MV-4-11 (cell line): ENCODE results near the gene HDAC1.
"Not testable (repeated sequence)": the region's sequence is repeated elsewhere in the genome, so short reads cannot be mapped to it uniquely, and the experiment has no call there.

Source experiments
- DNase-seq: peaks from one replicate; lab custom pipeline; 2025; lab: John Stamatoyannopoulos, UW

HDAC1 gene

DNA sequence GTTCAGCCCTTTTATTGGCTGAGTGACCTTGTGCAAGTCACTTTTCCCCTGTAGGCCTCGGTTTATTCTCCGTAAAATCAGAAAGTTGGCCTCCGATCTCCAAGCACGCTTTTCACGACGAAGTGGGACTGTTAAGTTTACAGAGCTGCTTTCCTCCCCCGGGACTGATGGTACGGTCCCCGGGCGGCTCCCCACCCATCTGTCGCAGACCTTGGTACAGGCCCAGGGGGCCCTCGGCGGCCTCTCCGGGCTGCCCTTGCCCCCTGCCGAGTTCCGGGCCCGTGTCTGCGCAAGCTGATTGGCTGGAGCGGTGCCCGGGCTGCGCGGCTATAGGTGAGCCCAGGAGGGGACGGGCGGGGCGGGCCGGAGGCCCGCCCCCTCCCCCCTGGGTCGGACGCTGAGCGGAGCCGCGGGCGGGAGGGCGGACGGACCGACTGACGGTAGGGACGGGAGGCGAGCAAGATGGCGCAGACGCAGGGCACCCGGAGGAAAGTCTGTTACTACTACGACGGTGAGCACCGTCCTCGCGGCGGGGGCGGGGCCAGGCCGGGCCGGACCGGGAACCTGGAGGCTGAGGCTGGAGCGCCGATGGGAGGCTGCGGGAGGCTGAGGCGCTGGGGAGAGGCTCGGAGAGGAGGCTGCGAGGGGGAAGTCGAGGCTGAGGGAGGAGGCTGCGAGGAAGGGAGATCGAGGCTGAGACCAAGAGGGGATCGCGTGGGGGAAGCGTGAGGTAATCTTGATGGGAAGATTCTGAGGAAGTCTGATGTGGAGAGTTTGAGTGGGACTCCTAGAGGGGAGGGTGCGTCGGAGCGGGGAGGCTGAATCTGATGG is at the start of gene HDAC1:
Gene HDAC1, plus strand, starts transcription at position 376 of the 831 bp plus-strand sequence. Its CDS starts 87 bp downstream, at position 463.
- peak; percentile 96 for DNase-seq

DNA sequence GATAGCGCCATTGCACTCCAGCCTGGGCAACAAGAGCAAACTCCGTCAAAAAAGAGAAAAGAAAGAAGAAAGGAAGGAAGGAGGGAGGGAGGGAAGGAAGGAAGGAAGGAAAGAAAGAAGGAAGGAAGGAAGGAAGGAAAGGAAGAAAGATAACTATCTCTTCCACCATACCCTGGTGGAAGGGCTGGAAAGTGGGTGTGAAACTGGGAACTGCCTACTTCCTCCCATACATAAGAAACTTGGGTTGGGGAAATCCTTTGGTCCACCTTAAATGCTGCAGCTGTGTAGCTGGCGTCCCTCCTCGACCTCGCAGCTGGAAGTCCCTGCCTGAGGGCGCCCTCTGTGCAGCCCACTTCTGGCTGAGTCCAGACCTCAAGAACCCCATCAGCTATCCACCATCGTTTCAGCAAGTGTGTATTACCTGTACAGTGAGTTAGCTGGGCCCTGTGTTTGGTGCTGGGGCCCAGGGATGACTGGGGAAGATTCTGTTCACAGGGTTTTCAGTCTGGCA is 49.5 kb upstream of the HDAC1 start:
- DNase-seq = peak; percentile 65

DNA sequence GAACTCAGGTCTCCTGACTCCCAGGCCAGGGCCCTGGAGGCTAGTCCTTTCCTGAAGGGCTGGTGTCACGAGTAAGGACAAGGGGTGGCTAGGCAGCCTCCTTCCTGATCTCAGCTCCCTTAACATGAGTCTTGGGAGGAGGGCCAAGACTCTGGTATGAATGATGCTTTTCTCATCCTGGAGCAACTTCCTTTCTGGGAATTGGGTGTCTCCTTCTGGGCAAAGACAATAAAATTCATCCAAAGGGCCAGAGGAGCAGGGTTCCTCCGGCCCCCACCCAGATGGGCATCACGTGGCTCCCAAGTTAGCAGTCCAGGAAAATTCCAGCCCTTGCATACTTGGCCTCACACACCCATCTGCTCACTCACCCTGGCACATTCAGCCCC is 45.0 kb upstream of the HDAC1 start, which contains the start of gene FAM167B:
Gene FAM167B, plus strand, starts transcription at position 335 of the 386 bp plus-strand sequence. CDS start 200 bp downstream, outside the sequence.
- DNase-seq = no peak

DNA sequence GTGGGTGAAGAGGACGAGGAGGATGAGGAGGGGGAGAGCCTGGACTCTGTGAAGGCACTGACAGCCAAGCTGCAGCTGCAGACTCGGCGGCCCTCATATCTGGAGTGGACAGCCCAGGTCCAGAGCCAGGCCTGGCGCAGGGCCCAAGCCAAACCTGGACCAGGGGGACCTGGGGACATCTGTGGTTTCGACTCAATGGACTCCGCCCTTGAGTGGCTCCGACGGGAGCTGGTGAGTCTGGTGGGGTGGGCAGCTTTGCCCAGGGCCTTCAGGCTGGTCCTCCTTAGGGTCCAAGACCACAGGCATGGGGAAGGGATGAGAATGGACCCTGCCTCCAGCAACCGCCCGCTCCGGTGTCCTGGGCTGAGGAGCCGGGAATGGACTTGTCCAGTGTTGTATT is 44.4 kb upstream of the HDAC1 start:
- DNase-seq = no peak

DNA sequence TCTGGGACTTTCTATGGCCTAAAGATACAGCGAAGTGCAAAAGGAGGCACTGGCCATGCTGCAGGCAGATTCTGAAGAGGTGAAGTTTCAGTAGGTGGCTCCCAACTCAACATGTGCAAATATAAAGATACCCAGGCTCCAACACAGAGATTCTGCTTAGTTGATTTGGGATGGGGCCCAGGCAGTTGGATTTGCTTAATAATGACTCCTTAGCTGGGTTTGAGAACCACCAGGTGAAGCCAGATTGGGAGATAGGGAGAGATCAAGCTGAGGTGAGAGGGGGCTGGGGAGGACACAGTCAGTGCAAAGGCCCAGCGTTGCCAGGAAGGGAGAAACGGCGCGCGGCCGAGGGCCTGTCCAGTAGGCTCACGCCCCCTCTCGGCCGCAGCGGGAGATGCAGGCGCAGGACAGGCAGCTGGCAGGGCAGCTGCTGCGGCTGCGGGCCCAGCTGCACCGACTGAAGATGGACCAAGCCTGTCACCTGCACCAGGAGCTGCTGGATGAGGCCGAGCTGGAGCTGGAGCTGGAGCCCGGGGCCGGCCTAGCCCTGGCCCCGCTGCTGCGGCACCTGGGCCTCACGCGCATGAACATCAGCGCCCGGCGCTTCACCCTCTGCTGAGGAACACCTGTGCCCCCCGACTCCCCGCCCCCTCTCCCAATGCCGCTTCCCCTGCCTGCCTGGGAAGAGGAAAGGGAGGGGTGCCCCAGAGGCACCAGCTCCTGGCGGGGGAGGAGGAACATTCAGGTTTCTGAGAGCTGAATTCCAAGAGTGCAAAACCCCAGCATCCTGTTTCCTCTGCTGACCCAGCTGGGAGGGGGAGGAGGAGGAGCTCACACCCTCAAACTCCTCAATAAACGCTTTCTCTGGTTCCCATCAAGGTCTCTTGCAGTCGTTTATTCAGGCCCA is 43.6 kb upstream of the HDAC1 start:
- peak; percentile 23 for DNase-seq

DNA sequence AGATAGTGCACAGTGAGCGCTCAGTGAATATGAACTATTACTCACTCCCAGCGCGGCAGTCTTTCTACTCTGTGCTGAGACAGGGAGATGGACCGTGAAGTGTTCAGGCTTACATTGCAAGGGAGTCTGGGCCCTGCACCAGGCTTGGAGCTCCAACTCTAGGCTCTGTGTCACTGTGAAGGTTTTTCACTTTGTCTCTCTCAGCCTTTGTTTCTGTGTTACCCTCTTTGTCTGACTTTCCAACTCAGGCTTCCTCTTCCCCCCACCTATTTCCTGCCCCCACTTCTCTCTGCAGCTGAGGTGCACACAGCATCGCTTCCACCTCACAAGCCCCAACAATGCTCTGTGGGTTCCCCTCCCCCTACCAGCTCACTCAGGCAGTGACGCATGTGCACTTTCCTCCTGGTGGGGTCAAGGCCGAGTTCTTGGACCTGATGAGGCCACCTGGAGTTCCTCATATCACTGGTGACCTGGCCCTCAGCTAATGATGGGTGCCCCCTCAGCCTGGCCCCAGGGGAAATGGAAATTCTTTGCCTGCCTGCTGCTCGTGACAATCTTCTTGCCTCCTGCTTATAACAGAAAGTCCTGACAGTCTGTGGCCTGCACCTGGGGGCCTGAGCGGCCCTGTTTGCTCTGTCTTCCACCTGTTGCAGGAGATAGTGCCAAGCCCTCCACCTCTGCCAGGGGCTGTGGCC is 41.9 kb upstream of the HDAC1 start:
- peak; percentile 8 for DNase-seq

DNA sequence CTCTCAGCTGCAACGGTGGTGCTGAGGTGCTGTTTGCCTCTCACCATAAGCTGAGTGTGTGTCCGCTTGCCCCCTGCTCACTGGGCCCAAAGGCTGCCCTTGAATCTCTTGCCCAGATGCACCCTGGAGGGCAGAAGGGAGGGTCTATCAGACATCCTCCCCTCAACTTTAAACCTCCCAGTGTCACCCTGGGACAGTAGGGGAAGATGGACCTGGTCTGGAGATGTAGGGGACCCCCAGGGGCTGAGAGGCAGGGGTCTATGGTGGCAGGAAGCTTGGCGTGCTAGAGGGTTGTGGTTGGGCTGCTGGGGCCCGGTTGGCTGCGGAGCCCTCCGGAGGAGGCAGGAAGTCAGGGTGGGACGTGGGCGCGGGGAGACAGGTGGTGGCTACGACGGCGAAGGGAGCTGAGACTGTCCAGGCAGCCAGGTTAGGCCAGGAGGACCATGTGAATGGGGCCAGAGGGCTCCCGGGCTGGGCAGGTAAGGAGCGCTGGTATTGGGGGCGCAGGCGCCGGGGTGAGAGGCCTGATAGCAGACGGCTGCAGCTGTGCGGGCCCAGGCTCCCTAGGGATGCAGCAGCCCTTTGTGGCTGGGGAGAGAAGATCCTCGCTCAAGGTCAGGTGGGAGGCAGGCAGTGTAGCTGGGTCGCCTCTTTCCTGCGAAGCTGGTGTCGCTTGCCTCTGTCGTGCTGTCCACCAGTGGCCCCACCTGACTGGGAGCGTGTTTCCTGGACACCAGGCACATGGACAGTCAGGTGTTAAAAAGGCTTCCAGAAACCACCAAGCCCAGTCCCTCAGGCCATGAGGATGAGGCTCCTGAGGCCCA is 40.8 kb upstream of the HDAC1 start, which contains the start of gene LCK:
Gene LCK, plus strand, starts transcription at position 373 of the 824 bp plus-strand sequence. CDS start 23,065 bp downstream, outside the sequence.
- DNase-seq = no peak

DNA sequence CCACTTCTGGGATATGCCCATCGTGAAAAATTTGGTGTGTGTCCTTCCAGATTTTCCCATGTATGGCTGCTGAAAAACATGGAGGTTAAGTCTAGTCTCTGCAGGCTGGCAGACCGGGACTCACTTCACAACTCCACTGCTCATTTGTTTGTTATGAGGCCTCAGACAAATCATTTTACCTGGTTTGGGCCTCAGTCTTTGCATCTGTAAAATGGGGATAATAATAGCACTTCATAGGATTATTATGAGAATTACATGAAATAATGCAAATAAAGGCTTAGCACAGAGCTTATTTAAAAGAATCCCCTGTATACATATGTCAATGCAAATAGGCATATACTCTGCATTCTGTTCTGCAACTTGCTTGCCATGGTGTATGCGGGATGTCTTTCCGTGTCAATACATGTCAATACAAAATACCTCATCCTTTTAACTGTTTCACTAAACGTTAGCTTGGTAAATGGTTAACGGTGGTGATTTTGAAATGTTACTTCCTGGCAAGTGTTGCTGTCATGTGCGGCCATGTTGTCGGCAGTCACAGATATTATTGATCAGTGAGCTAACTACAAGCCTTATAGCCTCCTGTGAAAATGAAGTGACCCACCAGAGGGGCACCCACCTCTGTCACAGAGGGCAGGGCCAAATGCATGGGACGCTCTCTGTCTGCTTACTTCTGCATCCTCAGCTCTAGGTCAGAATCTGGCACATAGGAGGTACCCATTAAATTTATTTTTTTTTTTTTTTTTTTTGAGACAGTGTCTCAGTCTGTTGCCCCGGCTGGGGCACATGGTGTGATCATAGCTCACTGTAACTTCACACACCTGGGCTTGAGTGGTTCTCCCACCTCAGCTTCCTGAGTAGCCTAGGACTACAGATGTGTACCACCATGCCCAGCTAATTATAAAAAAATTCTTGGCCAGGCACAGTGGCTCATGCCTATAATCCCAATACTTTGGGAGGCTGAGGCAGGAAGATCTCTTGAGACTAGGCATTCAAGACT is 36.5 kb upstream of the HDAC1 start:
- no peak for DNase-seq

DNA sequence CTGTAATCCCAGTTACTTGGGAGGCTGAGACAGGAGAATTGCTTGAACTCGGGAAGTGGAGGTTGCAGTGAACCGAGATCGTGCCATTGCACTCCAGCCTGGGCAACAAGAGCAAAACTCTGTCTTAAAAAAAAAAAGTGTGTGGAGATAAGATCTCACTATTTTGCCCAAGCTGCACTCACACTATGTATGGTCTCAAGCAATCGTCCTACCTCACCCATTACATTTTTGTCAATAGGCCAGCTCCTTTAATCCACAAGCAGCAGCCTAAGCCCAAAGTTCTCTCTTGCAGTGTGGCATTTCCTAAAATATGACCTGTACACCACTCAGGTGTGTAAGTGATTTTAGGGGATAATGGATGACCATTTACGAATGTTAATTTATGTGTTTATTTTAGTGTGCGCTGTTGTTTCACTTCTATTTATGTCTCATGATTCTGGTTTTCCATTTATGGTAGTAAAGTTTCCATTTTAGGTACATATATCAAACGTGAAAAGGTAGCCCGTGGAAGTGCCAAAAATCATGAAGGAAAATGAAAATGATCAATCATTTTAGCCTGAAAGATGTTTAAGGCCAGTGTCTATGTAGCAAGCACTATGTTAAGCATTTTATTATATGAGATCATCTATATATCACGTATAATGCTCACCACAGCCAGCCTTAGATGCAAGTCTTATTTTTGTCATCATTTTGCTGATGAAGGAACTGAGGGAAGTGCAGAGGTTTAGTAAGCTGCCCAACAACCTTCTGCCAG is 35.2 kb upstream of the HDAC1 start:
- DNase-seq = no peak

DNA sequence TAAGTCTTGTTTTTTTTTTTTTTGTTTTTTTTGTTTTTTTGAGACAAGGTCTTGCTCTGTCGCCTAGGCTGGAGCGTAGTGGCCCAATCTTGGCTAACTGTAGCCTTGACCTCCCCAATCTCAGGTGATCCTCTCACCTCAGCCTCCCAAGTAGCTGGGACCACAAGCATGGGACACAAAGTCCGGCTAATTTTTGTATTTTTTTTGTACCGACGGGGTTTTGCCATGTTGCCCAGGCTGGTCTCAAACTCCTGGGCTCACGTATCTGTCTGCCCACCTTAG is 34.7 kb upstream of the HDAC1 start:
- DNase-seq = no peak

DNA sequence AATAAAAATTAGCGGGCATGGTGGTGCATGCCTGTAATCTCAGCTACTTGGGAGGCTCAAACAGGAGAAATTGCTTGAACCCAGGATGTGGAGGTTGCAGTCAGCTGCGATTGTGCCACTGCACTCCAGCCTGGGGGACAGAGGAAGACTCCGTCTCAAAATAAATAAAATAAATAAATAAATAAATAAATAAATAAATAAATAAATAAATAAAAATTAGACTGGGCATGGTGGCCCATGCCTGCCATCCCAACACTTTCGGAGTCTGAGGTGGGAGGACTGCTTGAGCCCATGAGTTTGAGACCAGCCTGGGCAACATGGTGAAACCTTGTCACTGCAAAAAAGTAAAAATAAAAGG is 28.7 kb upstream of the HDAC1 start:
- not testable (repeated sequence) for DNase-seq

DNA sequence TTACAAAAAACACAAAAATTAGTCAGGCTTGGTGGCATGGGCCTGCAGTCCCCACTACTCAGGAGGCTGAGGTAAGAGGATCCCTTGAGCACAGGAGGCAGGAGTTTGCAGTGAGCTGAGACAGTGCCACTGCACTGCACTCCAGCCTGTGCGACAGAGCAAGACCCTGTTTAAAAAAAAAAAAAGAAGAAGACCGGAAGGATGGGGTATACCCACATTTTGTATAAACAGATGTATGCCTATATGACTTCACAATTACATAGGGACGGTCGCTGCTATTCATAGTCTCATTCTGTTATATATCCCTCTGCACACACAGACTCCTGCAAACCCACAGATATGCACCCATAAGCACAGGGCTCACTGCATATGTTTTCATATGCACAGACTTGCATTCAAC is 28.1 kb upstream of the HDAC1 start:
- DNase-seq = no peak

DNA sequence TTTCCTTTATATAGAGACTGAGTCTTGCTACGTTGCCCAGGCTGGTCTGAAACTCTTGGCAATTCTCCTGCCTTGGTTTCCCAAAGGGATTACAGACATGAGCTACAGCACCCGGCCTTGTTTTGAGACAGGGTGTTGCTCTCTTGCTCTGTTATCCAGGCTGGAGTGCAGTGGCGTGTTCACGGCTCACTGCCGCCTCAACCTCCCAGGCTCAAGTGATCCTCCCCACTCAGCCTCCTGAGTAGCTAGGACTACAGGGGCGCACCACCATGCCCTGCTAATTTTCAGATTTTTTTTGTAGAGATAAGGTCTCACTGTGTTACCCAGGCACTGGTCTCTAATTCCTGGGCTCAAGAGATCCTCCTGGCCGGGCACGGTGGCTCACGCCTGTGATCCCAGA is 26.0 kb upstream of the HDAC1 start:
- DNase-seq = no peak

DNA sequence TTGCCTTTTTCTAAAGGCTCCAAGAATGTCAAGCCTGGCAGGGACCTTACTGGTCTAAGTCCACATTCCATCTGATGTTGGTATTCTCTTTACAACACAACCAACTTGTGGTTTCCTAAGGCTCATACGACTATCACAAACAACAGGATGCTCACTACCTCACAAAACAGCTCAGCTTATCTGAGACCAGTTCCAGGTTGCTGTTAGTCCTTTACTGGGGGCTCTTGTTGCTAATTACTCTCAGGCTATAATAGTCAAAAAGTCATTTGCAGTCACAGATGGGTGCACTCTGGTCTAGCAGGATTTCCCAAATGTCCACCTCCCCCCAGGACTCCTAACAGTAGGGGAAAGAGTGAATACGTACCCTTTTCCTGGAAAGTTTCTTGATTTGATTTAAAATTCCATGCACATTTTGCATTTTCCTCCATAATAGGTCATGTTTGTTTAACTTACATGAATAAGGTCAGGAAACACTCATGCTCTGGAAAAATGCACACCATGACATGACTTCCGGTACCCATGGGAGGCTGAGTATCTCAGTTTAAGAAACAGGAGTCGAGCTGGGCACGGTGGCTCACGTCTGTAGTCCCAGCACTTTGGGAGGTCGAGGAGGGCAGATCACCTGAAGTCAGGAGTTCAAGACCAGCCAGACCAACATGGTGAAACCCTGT is 24.8 kb upstream of the HDAC1 start:
- no peak for DNase-seq

DNA sequence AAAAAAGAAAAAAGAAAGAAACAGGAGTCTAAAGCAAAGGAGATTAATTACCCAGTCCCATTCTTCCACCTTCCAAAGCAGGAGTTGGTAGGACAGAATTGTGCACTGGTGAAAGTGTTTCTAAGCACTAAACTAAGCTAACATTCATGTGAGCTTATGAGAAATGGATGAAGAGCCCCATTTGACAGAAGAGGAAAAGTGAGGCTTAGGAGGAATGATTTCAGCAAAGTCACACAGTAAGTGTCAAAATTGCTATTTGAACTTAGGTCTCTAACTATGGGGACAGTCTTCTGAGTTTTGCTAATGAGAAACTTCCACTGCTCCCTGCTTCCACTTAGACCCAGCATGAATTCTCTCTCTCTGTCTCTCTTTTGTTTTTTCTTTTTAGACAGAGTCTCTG is 22.1 kb upstream of the HDAC1 start:
- DNase-seq = no peak

DNA sequence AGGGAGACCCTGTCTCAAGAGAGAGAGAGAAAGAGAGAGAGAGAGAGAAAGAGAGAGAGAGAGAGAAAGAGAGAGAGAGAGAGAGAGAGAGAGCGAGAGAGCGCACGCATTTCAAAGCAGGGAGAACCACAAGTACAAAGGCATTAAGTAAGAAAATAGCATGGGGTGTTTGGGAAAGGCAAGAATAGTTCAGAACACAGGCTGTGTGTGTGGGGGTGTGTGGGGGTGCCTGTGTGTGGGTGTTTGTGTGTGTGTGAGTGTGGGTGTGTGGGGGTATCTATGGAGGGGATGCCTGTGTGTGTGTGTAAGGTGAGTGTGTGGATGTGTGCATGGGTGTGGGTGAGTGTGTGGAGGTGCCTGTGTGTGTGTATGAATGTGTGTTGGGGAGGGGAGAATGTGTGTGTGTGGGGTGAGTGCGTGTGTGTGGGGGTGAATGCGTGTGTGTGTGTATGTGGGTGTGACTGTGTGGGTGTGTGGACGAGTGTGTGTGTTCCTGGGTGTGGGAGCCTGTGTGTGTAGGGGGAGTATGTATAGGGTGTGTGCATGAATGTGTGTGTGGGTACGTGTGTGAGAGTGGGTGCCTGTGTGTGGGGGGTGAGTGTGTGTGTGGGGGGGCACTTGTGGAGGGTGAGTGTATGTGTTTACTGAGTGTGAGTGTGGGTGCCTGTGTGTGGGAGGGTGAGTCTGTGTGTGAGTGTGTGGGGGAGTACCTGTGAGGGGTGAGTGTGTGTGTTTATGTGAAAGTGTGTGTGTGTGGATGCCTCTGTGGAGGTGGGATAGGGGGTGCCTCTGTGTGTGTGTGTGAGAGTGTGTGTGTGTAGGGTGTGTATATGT is 19.1 kb upstream of the HDAC1 start:
- no peak for DNase-seq

DNA sequence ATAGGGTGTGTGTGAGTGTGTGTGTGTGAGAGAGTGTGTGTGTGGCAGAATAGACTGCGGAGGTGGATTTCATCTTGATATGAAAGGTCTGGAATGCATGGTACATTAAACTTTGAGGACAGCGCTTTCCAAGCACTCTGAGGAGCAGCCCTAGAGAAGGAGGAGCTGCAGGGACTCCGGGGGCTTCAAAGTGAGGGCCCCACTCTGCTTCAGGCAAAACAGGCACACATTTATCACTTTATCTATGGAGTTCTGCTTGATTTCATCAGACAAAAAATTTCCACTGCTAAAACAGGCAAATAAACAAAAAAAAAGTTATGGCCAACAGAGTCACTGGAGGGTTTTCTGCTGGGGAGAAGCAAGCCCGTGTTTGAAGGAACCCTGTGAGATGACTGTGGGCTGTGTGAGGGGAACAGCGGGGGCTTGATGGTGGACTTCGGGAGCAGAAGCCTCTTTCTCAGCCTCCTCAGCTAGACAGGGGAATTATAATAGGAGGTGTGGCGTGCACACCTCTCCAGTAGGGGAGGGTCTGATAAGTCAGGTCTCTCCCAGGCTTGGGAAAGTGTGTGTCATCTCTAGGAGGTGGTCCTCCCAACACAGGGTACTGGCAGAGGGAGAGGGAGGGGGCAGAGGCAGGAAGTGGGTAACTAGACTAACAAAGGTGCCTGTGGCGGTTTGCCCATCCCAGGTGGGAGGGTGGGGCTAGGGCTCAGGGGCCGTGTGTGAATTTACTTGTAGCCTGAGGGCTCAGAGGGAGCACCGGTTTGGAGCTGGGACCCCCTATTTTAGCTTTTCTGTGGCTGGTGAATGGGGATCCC is 18.3 kb upstream of the HDAC1 start:
- no peak for DNase-seq
